WI38 (cell line): ENCODE results near the gene RAB5IF.

ENCODE experiments used
- H3K4me3 ChIP-seq: 2 replicates; pipeline ENCODE4 v1.5.1; 2011; ENCODE audit warnings: low read depth, mild to moderate bottlenecking, control low read depth, low read length
- CTCF ChIP-seq: IDR thresholded peaks from 2 replicates; pipeline ENCODE4 v1.5.1; 2012; ENCODE audit warnings: low read depth, mild to moderate bottlenecking, control low read depth, low read length

Gene RAB5IF

GRCh38 chr20:36620917-36621316, 15.3 kb downstream of the RAB5IF start:
- H3K4me3 ChIP-seq: no peak overlapping the region
- TF ChIP-seq CTCF: no peak

- H3K4me3 ChIP-seq: no peak overlapping the region
- no peak for TF ChIP-seq CTCF
These were observed 17.9 kb downstream of the RAB5IF start for GRCh38 chr20:36623444-36623843.

- no peak for TF ChIP-seq CTCF
- no peak overlapping the region for H3K4me3 ChIP-seq
These were observed 18.7 kb downstream of the RAB5IF start for GRCh38 chr20:36624068-36624943.

- no peak overlapping the region for H3K4me3 ChIP-seq
- TF ChIP-seq CTCF: no peak
These were observed 19.4 kb downstream of the RAB5IF start for GRCh38 chr20:36624944-36625324.

GRCh38 chr20:36628076-36628475, 22.5 kb downstream of the RAB5IF start:
- no peak for TF ChIP-seq CTCF

GRCh38 chr20:36629719-36630681, 24.4 kb downstream of the RAB5IF start:
- TF ChIP-seq CTCF: no peak
- H3K4me3 ChIP-seq: no peak overlapping the region

More at GRCh38 chr20:36628076-36628475, 22.5 kb downstream of the RAB5IF start:
- H3K4me3 ChIP-seq: no peak overlapping the region
